ENCODE data around the gene ARHGAP33.
"Not testable (repeated sequence)": the region's sequence is repeated elsewhere in the genome, so short reads cannot be mapped to it uniquely, and the experiment has no call there.

Gene ARHGAP33

DNA sequence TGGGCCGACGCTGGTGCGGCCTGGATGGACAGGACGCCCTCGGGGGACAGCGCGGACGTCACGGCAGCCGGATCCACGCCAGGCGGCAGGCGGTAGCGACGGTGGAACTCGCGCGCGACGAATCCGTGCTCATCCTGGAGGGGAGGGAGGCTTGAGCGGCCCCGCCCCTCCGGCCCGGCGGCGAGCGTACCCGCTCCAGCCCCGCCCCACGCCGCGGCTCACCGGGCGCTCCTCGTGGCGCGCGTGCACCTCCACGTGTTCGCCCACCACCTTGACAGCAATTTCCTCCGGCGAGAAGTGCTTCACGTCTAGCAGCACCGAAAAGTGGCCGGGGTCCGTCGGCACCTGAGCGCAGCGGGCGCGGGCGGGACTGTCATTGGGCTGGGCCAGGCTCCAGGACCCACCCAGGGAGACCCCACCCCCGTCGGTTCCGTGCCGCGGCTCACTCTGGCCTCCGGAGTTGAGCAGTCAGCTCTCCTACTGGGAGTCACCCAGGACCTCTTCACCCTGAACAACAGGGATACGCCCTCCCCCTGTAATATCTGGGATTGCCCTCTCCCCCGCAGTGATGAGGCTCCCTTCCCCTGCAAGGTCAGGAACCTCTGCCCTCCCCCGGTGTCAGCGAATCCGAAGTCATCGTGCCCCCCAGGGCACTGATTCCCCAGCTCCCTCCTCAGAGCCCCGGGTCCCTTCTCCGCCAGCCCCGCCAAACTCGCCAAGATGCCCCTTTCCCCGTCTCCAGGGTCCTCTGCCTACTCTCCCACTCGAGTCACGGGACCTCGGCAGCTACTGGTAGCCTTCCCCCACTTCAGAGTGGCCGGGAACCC, 19.6 kb upstream of the ARHGAP33 start:
- no peak for TF ChIP-seq ZNF274 (IDR thresholded peaks at IDR 0.05; ENCODE audit: low read depth, low read length)
- H3K4me3 ChIP-seq (ENCODE audit: low read length), result no peak overlapping the region

- no peak for TF ChIP-seq ZNF274 (IDR thresholded peaks at IDR 0.05; ENCODE audit: low read depth, low read length)
- peak within 1 kb of the TSS; percentile 59 for H3K4me3 ChIP-seq (ENCODE audit: low read length)
These were observed 18.8 kb upstream of the ARHGAP33 start, which contains the start of gene HSPB6 for GRCh38 chr19:35756377-35757230. HSPB6 (minus strand) TSS chr19:35757029; CDS start chr19:35757008, 21 bp downstream.

DNA sequence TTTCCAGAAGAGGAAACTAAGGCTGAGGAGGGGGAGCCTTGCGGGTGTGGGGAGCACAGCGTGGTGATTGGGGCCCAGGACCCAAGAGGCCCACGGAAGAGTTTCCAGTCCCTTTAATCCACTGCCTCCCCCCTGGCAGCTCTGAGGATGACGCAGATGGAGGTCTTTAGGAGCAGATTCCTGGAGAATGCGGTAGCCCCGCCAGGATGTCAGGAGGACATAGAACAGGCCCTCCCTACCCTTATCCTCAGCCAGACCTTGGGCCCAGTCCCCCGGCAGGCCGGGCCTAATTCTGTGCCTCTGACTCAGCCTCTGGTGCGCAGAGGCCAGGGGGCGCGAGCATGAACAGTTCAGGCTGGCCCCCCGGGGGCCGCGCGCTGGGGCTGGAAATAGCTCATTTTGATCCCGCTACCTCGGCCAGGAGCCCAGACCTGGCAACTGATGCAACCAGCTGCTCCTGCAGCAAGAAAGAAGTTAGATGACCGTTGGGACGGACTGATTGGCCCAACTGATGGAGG, 18.1 kb upstream of the ARHGAP33 start:
- H3K4me3 ChIP-seq (ENCODE audit: low read length), result peak overlapping the region; percentile 59

GRCh38 chr19:35757749-35758608, 17.4 kb upstream of the ARHGAP33 start, which contains the start of gene PROSER3:
PROSER3 (plus strand) TSS chr19:35758176; CDS start chr19:35758216, 40 bp downstream.
- H3K4me3 ChIP-seq (ENCODE audit: low read length), result peak within 1 kb of the TSS; percentile 93

More for the DNA sequence above, 18.1 kb upstream of the ARHGAP33 start:
- no peak for TF ChIP-seq ZNF274 (IDR thresholded peaks at IDR 0.05; ENCODE audit: low read depth, low read length)

DNA sequence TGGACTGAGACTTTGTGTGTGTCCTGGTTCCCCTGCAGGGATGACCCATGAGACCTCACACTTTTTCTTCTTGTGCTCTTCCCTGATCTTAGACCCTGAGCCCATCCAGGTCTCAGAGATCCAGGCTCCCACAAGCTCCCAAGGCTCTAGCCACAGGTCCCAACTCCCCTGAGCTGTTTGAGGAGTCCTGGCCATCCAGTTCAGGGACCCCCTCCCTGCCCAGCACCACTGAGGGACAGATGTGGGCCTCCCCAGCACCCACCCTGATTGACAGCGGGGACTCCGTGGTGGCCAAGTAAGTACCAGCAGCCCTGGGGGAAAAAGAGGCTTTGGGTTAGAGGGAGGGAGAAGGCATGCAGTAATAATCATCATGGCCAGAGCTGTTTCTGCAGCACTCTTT, 15.7 kb upstream of the ARHGAP33 start:
- TF ChIP-seq ZNF274 (IDR thresholded peaks at IDR 0.05; ENCODE audit: low read depth, low read length), result no peak
- H3K4me3 ChIP-seq (ENCODE audit: low read length), result no peak overlapping the region

More at GRCh38 chr19:35757749-35758608, 17.4 kb upstream of the ARHGAP33 start, which contains the start of gene PROSER3:
- no peak for TF ChIP-seq ZNF274 (IDR thresholded peaks at IDR 0.05; ENCODE audit: low read depth, low read length)

- no peak overlapping the region for H3K4me3 ChIP-seq (ENCODE audit: low read length)
- TF ChIP-seq ZNF274 (IDR thresholded peaks at IDR 0.05; ENCODE audit: low read depth, low read length), result no peak
These were observed 14.5 kb upstream of the ARHGAP33 start for GRCh38 chr19:35760711-35761349.

DNA sequence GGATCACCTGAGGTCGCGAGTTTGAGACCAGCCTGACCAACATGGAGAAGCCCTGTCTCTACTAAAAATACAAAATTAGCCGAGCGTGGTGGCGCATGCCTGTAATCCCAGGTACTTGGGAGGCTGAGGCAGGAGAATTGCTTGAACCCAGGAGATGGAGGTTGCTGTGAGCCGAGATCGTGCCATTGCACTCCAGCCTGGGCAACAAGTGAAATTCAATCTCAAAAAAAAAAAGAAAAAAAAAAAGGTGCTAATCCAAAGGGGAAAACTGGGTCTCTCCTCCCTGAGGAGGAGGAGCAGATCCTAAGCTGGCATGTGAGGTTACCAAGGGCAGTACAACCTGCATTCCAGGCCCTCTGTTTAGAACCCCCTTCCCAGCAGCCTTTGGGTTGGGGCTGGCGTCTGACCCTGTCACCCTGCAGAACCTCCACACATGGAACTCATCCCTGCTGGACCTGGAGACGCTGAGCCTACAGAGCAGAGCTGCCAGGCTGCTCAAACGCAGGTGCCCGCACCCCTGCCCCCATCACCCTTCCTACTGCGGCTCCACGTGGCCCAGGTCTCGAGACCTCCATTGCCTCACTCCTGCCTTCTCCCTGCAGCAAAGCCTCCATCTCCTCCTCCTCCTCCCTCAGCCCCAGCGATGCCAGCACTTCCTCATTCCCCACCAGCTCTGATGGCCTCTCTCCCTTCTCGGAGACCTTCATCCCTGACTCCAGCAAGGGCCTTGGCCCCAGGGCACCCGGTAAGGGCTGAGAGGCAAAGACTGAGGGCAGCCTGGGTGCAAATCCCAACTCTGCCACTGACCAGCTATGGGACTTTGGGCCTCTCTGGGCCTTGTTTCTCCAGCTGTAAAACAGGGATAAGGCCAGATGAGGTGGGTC, 10.7 kb upstream of the ARHGAP33 start:
- no peak overlapping the region for H3K4me3 ChIP-seq (ENCODE audit: low read length)
- no peak for TF ChIP-seq ZNF274 (IDR thresholded peaks at IDR 0.05; ENCODE audit: low read depth, low read length)

DNA sequence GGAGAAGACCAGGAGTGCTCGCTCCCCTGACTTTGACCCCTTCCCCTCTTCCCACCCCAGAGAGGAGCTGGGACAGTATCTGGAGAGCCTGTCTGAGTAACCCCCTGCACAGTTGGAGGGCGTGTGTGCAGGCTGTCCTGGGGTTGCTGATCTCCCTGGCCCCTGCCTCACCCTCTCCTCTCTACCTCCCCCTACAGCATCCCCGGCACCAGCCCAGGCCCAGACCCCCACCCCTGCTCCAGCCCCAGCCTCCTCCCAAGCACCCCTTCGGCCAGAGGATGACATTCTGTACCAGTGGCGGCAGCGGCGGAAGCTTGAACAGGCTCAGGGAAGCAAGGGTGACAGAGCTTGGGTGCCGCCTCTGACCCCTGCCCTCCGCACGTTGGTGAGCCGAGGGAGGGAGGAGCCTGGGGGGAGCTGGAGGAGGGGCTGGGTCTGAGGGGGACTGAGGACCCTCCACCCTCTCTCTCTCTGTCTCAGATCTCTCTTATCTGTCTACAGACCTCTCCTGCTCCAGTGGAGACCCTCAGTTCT, 8.7 kb upstream of the ARHGAP33 start:
- H3K4me3 ChIP-seq (ENCODE audit: low read length), result no peak overlapping the region
- TF ChIP-seq ZNF274 (IDR thresholded peaks at IDR 0.05; ENCODE audit: low read depth, low read length), result no peak

DNA sequence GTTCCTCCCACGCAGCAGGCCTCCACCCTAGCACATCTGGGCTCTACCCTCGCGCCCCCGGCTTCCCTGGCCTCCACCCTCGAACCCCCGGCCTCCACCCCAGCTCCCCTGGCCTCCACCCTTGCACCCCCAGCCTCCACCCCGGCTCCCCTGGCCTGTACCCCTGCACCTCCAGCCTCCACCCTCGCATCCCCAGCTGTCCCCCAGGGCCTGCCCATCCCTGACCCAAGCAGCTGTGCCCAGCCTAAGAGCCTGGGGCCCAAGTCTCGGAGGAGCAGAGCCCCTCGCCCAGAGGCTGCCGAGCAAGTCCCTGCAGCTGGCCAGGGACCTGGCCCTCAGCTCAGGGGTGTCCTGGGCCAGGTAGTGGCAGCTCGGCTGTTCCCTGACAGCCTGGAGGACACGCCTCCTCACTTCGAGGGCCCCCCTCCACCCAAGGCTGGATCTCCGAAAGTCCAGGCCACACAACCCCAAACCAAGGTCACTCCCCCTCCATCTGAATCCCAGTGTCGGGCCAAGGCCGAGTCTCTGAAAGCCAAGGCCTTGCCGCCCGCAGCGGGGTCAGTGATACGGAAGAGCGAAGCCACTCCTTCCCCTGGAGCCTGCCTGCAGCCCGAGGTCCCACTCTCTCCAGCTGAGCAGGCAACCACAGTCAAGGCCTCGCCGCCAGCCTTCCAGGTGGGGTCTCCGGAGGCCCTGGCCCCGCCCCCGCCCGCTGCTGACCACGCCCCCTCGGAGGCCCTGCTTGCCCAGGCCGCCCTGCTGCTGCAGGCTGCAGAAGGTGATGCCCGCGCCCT, 7.9 kb upstream of the ARHGAP33 start:
- H3K4me3 ChIP-seq (ENCODE audit: low read length), result no peak overlapping the region
- no peak for TF ChIP-seq ZNF274 (IDR thresholded peaks at IDR 0.05; ENCODE audit: low read depth, low read length)

DNA sequence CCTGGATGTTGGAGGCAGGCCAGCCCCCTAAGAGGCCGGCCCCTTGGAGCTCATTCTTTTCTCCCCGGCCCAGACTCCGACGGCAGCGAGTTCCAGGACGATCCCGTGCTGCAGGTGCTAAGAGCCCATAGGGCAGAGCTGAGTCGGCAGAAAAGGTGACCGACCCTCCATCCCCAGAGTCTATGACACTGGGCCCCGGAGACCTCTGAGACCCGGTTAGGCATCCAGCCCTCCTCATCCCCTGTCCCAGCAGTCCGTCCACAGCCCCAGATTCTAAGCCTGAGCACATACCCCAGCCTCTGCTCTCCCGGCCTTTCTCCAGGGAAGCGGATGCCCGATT, 7.3 kb upstream of the ARHGAP33 start:
- no peak for TF ChIP-seq ZNF274 (IDR thresholded peaks at IDR 0.05; ENCODE audit: low read depth, low read length)
- H3K4me3 ChIP-seq (ENCODE audit: low read length), result no peak overlapping the region

DNA sequence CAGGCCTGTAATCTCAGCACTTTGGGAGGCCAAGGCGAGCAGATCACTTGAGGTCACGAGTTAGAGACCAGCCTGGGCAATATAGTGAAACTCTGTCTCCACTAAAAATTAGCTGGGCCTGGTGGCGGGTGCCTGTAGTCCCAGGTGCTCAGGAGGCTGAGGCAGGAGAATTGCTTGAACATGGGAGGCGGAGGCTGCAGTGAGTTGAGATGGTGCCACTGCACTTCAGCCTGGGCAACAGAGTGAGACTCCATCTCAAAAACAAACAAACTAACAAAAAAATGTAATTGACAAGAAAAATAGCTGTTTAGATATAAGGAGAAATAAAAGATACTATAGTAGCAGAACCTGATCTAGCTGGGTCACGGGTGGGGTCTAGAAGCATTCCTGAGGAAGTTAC, 3.0 kb upstream of the ARHGAP33 start:
- not testable (repeated sequence) for H3K4me3 ChIP-seq (ENCODE audit: low read length)
